Right lobe of liver (tissue), 4 donors: ENCODE results near the gene LAMB2.

Experiments used
- CTCF ChIP-seq, 4 donors: fragments of 200-600 bp in 3 of 4; fragments of 450-650 bp in 1 of 4; IDR thresholded peaks; one replicate each; pipeline versions ENCODE4 v1.5.1 to v1.8.0; 2016 to 2022; ENCODE audit warnings: antibody characterized with exemption in 4 of 4, mild to moderate bottlenecking in 2 of 4
- POLR2A ChIP-seq: fragments of 450-650 bp; IDR thresholded peaks from one replicate; pipeline ENCODE4 v1.6.1; 2017; ENCODE audit warnings: antibody characterized with exemption, mild to moderate bottlenecking
- donor health status: DM: no; HTN: no; CAD: no.
- donor health status: DM: no; HTN: no; CAD: no.
- donor health status: DM: no; HTN: yes; CAD: no.

- TF ChIP-seq POLR2A (no peak), CTCF (IDR thresholded peaks at IDR 0.05) (no peak)
These were observed 53.6 kb downstream of the LAMB2 start for GRCh38 chr3:49079270-49079669.
